Stimulated activated CD8-positive, alpha-beta memory T cell treated with anti-CD3 and anti-CD28 coated beads, Interleukin-12 subunit alpha, Interleukin-12 subunit beta, amount 100 ng/mL, for 4 hours (primary cell): Measurements from ENCODE around the gene TSPAN15.
"Not testable (repeated sequence)": the region's sequence is repeated elsewhere in the genome, so short reads cannot be mapped to it uniquely, and the experiment has no call there.

Experiments used
- DNase-seq: peaks from one replicate; pipeline ENCODE4 v3.0.0-alpha.2; 2020; ENCODE audit warnings: low read depth

TSPAN15 gene

DNA sequence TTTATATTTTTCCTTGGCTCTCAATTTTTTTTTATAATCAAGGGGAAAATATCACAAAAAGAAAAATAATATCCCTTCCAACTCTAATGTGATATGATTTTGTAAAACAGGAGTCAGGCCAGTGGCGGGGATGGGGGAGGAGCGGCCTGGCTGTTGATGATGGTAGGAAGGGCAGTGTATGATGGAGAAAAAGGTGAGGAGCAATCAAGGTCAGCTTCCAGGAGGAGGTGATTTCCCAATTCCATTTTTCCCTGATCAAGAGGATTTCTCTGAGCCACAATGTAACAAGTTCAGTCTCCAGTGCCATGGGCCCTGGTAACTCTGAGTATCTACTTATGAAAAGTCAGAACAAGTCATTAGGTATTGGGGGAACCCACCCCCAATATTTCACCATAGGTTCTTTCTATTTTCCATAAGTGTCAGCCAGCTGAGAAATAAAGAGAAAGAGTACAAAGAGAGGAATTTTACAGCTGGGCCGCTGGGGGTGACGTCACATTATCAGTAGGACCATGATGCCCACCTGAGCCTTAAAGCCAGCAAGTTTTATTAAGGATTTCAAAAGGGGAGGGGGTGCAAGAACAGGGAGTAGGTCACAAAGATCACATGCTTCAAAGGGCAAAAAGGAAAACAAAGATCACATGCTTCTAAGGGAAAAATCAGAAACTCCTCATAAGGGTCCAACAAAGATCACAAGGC lies 37.0 kb downstream of the TSPAN15 start:
- DNase-seq, result not testable (repeated sequence)

DNA sequence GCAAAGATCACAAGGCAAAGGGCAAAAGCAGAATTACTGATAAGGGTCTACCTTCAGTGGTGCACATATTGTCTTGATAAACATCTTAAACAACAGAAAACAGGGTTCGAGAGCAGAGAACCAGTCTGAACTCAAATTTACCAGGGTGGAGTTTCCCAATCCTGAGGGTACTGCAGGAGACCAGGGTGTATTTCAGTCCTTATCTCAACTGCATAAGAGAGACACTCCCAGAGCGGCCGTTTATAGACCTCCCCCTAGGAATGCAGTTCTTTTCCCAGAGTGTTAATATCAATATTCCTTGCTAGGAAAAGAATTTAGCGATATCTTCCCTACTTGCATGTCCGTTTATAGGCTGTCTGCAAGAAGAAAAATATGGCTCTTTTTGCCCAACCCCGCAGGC lies 37.6 kb downstream of the TSPAN15 start:
- DNase-seq, result not testable (repeated sequence)

DNA sequence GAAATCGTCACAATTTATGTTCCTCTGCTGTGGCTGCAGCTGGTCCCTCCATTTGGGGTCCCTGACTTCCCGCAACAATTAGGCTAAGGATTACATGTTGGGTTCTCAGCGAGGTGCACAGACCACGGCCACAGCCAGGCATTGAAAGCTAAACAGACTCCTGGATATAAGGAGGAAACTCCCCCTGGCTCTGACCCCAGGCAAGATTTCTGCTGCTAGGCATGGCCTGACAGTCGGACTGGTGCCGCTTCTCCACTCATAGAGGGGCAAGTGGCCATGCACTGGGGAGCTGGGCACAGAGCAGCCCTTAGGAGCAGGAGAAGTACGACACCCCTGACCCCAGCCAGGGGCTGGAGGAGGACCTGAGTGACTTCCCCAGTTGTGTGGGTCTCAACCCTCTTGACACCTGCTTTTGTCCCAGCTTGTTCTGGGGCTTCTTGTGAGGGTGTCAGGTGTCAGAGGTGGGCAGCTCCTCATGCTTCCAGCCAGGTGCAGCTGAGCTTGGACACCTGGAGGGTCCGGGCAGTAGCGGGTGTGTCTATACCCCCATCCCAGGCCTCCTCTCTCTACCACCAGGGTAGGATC lies 38.3 kb downstream of the TSPAN15 start:
- no peak for DNase-seq

DNA sequence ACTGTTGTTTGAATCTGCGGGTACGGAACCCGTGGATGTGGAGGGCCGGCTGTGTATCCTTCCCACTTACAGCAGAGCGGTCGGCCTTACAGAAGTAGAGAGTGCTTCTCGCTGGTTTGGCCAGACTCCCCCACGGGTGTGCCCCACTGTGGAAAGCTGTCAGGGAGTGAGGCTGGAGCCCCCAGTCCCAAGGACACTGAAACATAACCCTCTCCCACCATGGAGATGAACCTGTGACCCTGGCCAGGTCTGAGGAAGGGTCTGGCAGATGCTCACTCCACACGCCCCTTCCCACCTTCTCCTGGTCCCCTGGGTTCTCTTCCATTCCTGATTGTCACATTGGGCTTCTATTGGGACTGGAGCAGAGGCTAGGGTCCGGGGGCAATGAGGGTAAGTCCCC lies 39.6 kb downstream of the TSPAN15 start:
- no peak for DNase-seq

- DNase-seq, result no peak
Measured at GRCh38 chr10:69491611-69492010, 40.3 kb downstream of the TSPAN15 start.

- DNase-seq, result no peak
Measured at GRCh38 chr10:69492091-69492745, 41.0 kb downstream of the TSPAN15 start.

GRCh38 chr10:69492746-69493462 lies 41.6 kb downstream of the TSPAN15 start:
- DNase-seq, result no peak

GRCh38 chr10:69494626-69495558 lies 43.6 kb downstream of the TSPAN15 start:
- DNase-seq, result no peak

GRCh38 chr10:69495666-69496065 lies 44.4 kb downstream of the TSPAN15 start:
- DNase-seq, result no peak

DNA sequence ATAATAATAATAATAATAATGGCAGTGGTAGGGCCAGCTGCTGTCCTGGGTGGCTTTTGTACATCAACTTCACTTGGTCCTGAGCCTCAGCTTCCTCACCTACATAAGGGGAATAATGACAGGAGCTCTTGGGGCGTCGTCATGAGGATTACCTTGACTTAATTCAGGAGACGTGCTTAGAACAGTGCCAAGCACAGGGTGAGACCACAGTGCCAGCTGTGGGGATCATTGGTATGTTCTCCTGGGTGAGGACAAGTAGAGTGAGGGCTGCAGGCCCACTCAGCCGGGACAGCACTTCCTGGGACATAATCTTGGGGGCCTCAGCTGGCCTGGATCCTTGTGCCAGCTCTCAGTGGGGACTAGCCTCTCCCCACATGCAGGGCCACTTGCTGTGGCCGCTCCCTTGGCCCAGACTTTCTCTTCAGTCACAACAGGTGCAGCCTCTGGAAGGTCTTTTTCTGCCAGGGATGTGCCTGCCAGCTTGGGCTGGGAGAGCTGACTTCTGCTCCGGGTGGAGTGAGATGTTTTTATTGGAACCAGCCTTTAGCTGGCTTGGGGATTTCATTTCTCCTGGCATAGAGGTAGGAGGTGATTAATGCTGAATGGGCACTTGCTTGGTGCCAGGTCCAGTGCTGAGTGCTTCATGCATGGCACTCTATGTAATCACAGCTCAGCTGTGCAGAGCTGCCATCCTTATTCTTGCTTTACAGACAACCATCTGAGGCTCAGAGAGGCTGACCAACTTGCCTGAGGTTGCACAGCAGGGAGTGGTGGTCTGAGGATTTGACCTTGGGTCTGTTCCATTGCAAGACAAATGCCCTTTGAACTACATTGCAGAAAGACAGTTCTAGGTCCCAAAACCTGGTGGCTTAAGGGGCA lies 45.3 kb downstream of the TSPAN15 start:
- no peak for DNase-seq

DNA sequence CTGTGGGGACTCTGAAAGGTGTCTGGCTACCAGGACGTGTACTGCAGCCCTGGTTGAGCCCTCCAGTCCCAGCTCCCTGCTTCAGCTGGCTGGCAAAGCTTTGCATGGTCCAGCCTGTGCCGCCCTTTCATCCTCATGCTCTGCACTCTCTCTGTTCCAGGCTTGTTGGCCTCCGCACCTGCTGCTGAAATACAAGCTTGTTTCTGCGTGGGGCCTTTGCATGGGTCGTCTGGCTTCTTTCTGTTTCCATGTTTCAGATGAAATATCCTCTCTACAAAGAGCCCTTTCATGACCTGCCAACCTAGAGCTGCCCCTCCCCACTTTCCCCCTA lies 45.9 kb downstream of the TSPAN15 start:
- DNase-seq, result no peak

GRCh38 chr10:69497611-69498390 lies 46.5 kb downstream of the TSPAN15 start:
- DNase-seq, result no peak

DNA sequence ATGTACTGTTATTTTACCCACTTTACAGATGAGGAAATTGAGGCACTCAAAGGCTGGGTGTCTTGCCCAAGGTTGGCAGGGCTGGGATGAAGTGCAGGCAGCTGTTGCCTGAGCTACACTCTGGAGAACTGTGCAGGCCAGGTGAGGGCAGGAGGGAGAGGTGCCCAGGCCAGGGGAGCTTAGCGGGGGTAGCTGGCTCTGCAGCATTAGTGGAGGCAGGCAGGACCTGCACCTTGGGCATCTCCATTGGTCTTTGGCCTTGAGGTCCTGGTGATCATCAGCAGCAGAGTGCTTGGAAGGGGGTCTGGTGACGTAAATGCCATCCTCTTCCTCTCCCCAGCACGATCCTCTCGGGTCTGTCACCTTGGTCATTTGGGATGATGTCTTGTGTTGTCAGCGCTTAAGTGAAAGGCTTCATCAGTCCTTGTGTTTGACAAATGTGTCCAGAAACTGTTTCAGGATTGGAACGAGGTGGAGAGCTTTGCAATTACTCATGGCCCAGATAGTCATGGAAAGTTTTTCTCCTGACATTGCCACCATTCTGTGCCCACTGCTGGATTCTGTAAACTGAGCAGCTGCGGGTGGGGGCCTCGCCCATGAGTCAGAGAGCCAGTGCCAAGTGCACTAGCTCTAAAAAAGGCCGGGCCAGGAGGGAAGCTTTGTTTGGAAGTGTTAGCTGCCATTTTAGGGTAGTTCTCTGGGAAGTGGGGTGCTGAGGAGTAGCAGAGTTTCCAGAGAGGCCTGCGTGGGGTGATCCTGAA lies 47.6 kb downstream of the TSPAN15 start:
- no peak for DNase-seq

DNA sequence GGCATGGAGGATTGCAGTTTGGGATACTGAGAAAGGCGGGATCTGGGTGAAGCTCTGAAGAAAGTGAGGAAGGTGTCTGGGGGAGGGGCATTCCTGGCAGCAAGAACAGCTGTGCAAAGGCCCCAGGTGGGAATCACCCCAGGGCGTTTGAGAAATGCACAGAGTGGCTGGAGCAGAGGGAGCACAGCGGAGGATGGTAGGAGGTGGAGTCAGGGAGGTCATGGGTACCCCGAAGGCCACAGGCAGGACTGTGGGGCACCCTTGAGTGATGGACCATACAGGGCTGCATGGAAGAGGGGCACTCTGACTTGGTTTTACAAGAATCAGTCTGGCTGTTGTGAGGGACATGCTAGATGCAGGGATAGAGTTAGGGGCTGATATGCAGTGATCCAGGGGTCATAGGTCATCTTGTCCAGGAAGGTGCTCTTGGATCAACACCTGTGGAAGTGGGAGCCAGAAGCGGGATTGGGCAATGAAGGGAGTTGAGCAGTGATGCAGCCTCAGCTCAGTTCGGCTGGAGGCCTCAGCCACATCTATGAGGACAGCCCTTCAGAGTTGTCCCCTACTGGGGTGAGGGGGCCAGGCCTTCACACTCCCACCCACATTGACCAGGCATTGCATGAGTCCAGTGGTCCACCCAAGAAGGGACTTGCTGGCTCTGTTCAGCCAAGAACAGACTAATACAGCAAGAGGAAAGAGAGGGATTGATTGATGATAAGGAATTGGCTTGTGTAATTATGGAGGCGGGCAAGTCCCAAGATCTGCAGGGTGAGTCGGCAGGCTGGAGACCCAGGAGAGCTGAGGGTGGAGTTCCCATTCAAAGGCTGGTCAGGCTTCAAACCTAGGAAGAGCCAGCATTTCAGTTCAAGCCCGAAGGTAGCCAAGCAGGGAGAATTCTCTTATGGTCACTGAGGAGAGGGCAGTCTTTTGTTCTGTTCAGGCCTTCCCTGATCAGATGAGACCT lies 48.7 kb downstream of the TSPAN15 start:
- DNase-seq, result no peak

GRCh38 chr10:69500864-69501468 lies 49.7 kb downstream of the TSPAN15 start:
- no peak for DNase-seq

DNA sequence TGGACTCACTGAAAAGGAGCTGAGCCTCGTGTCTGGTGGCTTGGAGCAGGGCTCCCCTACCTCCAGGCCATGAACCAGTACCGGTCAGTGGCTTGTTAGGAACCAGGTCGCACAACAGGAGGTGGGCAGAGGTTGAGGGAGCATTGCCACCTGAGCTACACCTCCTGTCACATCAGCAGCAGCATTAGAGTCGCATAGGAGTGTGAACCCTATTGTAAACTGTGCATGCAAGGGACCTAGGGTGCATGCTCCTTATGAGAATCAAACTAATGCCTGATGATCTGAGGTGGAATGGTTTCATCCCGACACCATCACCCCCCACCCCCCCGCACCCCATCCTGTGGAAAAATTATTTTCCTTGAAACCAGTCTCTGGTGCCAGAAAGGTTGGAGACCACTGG lies 50.4 kb downstream of the TSPAN15 start:
- no peak for DNase-seq

DNA sequence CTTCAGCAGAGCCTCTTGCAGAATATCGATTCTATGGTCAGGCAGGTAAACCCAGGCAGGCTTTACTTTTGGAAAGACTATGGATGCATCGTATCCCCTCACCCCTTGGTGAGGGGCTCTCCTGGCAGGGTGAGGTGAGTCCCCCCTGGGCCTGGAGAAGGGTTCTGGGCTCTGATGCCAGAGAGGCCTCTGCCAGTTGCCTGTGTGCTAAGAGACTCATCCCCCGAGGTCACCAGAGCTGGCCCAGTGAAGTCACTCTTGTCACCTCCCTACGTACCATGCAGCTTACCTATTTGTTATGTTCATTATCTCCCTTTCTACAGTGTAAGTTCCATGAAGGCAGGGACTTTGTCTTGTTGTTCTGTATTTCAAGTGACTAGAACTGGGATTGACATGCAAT lies 51.3 kb downstream of the TSPAN15 start:
- no peak for DNase-seq
